SIG-M5 treated with dmso at 0.1 percent for 504 hours (cell line): ENCODE measurements around the gene SGPP1.
A peak's percentile ranks its signal among the peaks of the same experiment; 100 is the strongest.
"Not testable (repeated sequence)": the region's sequence is repeated elsewhere in the genome, so short reads cannot be mapped to it uniquely, and the experiment has no call there.

Experiments
- DNase-seq: peaks from one replicate; lab custom pipeline; 2025; ENCODE audit not compliant: unreplicated experiment; lab: John Stamatoyannopoulos, UW

SGPP1 gene, protein sequence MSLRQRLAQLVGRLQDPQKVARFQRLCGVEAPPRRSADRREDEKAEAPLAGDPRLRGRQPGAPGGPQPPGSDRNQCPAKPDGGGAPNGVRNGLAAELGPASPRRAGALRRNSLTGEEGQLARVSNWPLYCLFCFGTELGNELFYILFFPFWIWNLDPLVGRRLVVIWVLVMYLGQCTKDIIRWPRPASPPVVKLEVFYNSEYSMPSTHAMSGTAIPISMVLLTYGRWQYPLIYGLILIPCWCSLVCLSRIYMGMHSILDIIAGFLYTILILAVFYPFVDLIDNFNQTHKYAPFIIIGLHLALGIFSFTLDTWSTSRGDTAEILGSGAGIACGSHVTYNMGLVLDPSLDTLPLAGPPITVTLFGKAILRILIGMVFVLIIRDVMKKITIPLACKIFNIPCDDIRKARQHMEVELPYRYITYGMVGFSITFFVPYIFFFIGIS

DNA sequence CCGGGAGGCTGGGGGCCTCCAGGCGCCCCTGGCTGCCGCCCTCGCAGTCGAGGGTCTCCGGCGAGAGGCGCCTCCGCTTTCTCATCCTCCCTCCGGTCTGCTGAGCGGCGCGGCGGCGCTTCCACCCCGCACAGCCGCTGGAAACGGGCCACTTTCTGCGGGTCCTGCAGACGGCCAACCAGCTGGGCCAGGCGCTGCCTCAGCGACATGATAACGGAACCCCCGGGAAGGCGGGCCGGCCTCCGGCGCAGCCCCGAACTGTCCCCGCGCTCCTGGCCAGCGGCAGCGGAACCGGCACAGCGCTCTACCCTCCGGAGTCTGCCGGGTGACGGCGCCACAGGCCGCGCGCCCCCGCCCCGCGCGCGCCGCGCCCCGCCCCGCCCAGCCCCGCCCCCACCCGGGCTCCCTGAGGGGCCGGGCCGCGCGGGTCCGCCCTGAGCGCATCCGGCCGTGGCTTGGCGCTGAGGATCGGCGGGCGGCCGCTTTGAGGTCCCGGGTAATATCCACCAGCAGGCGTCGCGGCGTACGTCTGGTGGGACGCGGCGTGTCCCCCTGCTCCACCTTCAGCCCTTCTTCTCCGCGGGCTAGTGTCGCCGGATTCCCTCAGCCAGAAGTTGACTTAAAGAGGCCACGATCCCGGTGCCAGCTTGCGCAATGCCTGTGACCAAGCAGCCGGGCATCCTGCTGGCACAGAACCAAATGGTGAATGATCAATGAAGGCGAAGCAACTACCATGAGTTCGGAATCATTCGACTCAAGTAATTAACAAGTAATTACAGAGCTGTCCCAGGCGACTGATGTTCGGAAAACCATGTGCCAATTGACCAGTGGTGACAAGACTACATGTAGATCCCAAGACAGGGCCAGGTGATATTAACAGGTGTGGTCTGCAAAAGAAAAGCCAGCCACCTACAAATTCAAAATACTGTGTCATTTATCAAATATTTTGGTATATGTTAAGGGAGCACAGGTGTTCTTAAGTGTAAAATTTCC lies at the start of gene SGPP1:
SGPP1 (minus strand) TSS at position 330 of the 993 bp plus-strand sequence; CDS start at position 209, 121 bp downstream.
- DNase-seq: peak; percentile 41

DNA sequence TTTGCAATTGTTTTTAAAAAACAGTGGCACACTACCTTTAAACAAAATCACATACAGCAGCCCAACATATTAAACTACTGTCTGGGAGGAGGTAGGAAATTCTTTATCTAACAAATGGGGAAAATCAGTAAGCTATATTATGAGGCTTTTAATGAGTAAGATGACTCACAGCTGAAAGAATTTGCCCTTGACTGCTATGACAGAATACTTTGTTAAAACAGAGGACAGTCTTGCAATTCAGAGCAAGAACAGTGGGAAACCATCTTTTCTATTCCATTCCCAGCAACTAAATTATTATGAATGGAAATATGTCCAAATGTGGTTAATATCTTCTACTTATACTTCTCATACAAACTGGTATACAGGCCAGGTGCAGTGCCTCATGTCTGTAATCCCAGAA lies 49.2 kb upstream of the SGPP1 start:
- DNase-seq: no peak

DNA sequence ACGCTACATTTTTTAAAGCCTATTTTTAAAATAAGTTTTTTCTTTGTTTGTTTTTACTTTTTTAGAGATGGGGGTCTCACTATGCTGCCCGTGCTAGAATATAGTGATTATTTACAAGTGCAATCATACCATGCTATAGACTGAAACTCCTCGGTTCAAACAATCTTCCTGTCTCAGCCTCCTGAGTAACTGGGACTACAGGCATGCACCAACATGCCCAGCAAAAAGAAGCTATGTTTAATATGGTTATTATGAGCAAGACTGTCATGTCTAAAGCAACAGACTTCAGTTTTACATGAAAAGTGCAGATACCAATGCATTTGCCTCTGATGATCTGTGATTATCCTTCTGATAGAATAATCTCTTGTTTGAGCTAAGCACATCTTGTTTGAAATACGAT lies 45.6 kb upstream of the SGPP1 start:
- DNase-seq: no peak

DNA sequence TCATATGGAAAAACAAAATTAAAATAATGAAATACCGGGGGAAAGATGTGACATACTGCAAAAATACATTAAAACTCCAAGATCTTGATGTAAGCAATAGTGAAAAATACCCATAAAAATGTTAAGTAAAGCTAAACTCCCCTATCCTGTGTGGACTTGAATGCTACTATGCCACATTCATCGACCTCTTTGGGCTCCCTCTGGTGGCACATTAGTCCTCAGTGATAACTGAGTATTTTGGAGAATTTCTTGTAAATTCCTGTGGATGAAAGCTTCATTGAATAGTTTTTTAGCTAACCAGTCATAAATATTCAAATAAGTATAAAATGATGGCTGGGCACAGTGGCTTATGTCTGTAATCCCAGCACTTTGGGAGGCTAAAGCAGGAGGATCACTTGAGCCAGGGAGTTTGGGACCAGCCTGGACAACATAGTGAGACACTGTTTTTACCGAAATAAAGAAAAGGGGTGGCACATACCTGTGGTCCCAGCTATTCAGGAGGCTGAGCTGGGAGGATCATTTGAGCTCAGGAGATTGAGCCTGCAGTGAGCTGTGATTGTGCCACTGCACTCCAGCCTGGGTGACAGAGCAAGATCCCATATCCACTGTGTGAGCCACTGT lies 42.4 kb upstream of the SGPP1 start:
- peak; percentile 24 for DNase-seq

DNA sequence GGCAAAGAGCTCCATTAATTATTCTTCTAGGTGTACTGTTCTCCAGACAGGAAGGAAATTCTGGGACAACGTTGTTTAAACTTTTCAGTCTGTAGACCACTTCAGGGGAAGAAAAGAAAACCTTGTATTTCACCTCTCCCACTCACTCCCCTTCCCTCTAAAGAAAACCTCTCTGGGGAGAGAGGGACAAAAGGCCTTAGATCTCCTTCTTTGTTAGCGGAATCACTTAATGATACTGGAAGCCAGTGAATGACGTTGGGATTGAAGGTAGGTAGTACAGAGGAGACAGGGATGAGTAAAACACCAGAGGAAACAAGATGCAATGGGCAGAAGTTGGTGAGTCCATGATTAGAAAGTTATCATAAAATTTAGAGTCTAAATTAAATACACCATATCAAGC lies 38.7 kb upstream of the SGPP1 start:
- no peak for DNase-seq

DNA sequence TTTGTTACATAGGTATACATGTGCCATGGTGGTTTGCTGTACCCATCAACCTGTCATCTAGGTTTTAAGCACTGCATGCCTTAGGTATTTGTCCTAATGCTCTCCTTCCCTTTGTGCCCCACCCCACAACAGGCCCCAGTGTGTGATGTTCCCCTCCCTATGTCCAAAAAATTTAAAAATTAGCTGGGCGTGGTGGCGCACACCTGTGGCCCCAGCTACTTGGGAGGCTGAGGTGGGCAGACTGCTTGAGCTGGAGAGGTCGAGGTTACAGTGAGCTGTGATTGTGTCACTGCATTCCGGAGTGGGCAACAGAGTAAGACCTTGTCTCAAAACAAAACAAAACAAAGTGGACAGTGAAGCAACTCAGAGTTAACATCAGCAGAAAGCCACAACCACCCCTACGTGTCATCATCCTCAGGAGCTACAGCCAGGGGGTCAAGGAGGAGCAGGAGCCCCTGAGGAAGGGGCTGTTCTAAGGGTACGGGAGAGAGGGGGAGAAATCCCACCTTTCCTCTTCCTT lies 36.8 kb upstream of the SGPP1 start:
- no peak for DNase-seq

DNA sequence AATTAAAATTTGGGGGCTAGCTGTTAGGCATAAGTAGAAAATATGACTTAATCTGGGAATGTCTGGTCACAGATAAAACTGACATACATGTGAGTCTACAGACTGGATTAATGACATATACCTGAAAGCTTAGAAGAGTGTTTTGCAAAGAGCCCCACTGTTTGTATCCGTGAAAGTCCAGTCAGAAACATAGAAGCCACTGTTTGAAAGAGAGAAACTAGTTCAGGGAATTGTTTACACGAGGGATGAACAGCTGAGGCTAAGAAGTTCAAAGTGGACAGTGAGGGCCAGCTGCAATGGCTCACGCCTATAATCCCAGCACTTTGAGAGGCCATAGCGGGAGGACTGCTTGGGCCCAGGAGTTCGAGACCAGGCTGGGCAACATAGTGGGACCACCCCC lies 36.2 kb upstream of the SGPP1 start:
- no peak for DNase-seq

DNA sequence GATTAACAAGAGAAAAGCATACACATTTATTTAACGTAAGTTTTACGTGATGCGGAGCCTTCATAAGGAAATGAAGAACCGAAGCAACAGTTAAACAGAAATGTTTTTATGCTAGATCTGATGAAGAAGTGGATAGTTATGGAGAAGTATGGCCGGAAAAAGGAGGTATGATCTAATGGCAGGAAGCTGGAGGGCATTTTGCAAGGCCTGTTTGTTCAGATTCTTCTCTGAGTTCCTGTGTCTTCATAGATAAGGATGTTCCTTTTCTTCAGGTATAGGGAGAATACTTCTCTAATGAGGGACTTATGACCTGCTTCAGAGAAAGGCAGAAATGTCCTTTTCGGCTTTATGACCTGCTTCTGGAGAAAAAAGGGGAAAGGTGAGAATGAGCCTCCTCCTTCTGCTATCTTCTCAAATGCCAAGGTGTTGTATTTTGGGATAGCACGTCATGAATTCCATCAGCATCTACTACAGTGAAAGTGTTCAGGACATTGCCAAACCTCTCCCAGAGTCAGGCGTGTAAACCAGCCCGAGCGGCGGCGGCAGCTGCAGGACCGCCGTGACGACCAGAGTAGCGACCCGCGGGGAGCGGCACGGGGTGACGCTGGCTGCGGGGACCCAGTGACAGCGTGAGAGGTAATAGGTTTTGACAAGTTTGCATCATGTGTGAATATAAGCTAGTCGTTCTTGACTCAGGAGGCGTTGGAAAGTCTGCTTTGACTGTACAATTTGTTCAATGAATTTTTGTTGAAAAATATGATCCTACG lies 33.7 kb upstream of the SGPP1 start:
- DNase-seq: no peak

DNA sequence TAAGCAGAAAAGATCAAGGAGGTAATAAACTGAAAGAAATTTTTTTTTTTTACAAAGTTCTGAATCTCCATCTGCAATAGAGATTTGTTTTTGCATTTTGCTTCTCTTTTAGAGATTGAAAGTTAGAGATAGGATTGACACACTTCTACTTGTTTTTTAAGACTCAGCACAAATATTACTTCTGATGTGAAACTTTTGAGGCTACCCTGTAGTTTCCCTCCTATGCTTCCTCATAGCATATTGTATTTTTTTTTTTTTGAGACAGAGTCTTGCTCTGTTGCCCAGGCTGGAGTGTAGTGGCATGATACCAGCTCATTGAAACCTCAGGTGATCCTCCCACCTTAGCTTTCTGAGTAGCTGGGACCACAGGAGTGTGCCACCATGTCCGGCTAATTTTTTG lies 32.1 kb upstream of the SGPP1 start:
- DNase-seq: no peak

DNA sequence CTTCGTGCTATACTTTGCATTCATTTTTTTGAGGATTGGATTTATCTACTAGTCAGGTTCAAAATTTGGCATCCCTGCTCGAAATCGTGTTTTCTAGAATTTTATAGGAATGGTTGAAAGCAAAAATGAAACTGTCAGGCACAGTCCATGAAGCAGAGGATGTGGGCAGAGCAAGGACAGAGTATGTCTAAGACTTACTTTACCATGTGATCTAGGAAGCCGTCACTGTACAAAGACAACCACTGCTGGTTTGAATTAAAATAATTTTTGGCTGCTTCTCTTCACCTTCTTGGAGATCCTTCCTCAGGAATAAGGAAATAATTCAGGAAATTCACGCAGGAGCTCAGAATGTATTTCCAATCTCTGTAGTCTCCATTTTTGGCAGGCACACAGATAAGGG lies 31.6 kb upstream of the SGPP1 start:
- DNase-seq: no peak

DNA sequence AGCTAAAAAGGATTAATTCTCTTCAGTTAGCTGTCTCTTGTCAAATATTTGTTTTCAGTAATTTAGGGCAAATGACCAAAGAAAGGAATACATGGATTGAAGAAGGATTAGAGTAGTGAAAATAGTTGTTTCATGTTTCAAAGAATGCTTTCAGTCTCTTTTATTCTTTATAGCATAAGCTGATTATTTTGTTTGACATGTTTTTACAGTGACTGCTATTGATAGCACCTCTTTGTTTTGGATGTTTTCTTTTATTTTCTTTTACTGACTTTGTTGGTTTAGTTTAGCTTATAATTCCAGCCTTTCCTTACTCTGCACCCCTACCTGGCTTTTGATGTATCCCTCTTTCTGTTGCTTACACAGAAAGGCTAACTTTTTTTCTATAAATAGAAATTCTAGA lies 29.3 kb upstream of the SGPP1 start:
- DNase-seq: no peak

DNA sequence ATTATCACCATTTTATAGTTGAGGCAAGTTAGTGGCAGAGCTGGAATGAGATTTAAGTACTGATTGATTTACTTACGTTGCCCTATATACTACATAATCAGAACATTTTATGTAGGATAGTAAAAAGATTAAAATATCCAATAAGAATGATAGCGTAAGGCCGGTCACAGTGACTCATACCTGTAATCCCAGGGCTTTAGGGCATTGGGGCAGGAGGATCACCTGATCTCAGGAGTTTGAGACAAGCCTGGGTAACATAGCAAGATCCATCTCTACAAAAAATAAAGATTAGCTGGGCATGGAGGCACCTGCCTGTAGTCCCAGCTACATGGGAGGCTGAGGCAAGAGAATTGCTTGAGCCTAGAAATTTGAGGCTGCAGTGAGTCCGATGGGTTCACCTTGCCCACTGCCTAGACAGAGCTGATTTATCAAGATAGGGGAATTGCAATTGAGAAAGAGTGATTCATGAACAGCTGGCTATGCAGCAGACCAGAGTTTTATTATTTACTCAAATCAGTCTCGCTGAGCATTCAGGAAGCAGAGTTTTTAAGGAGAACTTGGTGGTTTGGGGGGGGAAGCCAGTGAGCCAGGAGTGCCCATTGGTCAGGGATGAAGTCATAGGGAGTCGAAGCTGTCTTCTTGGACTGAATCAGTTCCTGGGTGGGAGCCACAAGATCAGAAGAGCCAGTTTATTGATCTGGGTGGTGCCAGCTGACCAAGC lies 24.7 kb upstream of the SGPP1 start:
- DNase-seq: peak; percentile 69

DNA sequence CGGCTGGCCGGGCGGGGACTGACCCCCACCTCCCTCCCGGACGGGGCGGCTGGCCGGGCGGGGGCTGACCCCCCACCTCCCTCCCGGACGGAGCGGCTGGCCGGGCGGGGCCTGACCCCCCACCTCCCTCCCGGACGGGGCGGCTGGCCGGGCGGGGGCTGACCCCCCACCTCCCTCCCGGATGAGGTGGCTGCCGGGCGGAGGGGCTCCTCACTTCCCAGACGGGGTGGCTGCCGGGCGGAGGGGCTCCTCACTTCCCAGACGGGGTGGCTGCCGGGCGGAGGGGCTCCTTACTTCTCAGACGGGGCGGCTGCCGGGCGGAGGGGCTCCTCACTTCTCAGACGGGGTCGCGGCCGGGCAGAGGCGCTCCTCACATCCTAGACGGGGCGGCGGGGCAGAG lies 23.2 kb upstream of the SGPP1 start:
- not testable (repeated sequence) for DNase-seq

DNA sequence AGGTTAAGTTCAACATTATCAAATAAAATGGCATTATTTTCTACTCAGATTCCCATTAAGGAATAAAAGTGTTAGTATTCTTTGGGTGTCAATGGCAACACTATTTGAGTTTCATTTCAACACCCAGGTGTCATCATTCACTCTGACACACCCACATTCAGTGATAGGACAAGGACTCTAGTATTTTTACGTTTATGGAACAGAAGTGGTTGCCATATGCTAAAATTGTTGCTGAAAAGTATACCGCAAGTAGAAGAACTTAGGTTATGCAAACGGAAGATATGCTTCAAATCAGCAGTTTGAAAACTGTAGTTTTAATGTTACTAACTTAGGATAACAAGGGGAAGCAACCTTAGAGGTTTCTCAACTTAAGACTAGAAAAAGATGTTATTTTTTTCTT lies 20.0 kb upstream of the SGPP1 start:
- DNase-seq: peak; percentile 79

DNA sequence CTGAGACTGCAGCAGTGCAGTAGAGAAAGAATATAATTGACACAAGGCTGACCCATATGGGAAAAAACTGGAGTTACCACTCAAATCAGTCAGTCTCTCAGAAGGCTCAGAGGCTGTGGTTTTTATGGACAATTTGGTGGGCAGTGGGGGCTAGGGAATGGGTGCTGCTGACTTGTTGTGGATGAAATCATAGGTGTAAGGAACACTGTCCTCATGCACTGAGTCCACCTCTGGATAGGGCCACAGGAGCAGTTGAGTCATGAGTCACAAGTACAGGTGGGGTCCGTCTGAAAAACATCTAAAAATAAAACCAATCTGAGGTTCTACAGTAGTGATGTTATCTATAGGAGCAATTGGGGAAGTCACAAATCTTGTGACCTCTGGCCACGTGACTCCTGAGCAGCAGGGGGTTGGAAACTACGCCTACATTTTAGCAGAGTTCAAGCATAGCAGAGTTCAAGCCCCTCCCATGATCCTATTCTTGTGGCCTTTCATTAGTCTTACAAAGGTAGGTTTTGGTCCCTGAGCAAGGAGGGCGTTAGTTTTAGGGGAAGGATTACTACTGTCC lies 18.1 kb upstream of the SGPP1 start:
- no peak for DNase-seq

DNA sequence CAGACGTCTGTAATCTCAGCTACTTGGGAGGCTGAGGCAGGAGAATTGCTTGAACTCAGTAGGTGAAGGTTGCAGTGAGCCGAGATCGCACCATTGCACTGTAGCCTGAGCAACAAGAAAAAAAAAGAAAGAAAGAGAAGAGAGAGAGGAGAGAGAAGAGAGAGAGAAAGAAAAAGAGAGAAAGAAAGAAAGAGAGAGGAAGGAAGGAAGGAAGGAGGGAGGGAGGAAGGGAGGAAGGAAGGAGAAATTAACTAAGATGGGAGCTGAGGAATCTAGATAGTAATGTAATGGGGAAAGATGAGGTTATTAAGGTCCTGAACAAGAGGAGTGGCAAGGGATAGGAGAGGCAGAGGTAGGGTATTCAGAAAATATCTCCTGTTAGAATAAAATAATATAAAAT lies 17.4 kb upstream of the SGPP1 start:
- DNase-seq: no peak

DNA sequence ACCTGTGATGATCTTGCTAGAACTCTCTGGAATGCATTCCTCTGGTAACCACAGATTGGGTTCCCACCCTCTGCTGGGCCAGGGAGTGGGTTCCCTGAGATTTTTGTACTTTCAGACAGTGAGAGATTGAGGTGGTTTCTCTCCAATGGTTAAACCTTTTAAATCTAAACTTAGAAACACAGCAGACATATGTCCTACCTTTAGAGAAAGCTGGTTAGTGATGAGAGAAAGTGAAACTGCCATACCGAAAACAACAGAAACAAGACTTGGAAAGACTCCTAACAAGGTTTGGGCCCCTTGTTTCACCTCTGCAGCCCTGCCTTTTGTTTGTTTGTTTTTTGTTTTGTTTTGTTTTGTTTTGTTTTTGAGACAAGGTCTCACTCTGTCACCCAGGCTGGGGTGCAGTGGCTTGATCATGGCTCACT lies 9.7 kb upstream of the SGPP1 start:
- no peak for DNase-seq

DNA sequence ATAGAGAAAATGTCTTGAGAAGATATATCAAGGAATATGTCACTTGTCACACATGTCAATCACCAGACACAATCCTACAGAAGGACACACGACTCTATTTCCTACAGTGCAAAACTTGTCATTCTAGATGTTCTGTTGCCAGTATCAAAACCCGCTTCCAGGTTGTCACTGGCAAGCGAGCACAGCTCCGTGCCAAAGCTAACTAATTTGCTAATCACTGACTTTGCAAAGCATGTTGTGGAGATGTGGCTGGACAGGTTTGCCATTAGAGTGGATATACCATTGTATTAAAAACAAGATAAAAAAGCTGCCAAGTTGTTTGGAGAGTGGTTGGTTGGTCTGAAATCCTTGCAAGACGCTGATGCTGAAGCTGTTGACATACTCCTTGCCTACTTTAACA lies 7.9 kb upstream of the SGPP1 start:
- no peak for DNase-seq

DNA sequence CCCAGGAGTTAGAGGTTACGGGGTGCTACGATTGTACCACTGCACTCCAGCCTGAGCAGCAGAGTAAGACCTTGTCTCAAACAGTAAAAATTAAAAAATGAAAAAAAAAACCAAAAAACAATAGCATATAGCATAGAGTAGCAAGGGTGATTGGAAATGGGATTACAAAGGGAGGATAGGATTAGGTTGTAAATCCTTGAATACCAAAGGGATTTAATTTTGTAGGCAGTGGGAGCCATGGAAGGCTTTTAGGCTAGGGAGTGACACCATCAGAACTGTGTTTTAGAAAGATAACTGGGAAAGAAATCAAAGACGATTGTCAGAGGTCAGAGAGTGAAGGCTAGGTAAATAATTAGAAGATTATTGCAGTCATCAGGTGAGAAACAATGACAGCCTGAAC lies 2.8 kb upstream of the SGPP1 start:
- DNase-seq: no peak
